CD4-positive, alpha-beta T cell treated with Interleukin-12 subunit alpha and Interleukin-12 subunit beta, for 1 hour (primary cell): ENCODE results near the gene HABP2.
A peak's percentile ranks its signal among the peaks of the same experiment; 100 is the strongest.

Experiments used
- DNase-seq: peaks from one replicate; pipeline ENCODE4 v3.0.0-alpha.2; 2020

HABP2 gene

GRCh38 chr10:113552701-113553100 is at the start of gene HABP2:
TSS of gene HABP2 (plus strand) at chr10:113553053. CDS start at chr10:113553122, 69 bp downstream.
- no peak for DNase-seq

- DNase-seq, result no peak
These were observed 48.9 kb upstream of the HABP2 start for GRCh38 chr10:113503930-113504329.

GRCh38 chr10:113504423-113504822 is 48.4 kb upstream of the HABP2 start:
- no peak for DNase-seq

GRCh38 chr10:113506476-113506875 is 46.4 kb upstream of the HABP2 start:
- no peak for DNase-seq

GRCh38 chr10:113511419-113511818 is 41.4 kb upstream of the HABP2 start:
- DNase-seq, result no peak

- DNase-seq, result no peak
These were observed 37.7 kb upstream of the HABP2 start for GRCh38 chr10:113515161-113515560.

GRCh38 chr10:113515601-113516000 is 37.3 kb upstream of the HABP2 start:
- DNase-seq, result no peak

GRCh38 chr10:113516061-113516460 is 36.8 kb upstream of the HABP2 start:
- no peak for DNase-seq

- DNase-seq, result no peak
These were observed 35.5 kb upstream of the HABP2 start for GRCh38 chr10:113517165-113517900.

GRCh38 chr10:113517901-113518260 is 35.0 kb upstream of the HABP2 start:
- DNase-seq, result no peak

GRCh38 chr10:113518415-113518814 is 34.4 kb upstream of the HABP2 start:
- DNase-seq, result no peak

GRCh38 chr10:113518816-113519591 is 33.8 kb upstream of the HABP2 start:
- DNase-seq, result no peak

GRCh38 chr10:113519681-113520115 is 33.2 kb upstream of the HABP2 start:
- DNase-seq, result no peak

GRCh38 chr10:113520261-113520660 is 32.6 kb upstream of the HABP2 start:
- DNase-seq, result no peak

- peak; percentile 14 for DNase-seq
These were observed 32.0 kb upstream of the HABP2 start for GRCh38 chr10:113520690-113521474.

- DNase-seq, result no peak
These were observed 31.4 kb upstream of the HABP2 start for GRCh38 chr10:113521475-113521795.

- no peak for DNase-seq
These were observed 30.4 kb upstream of the HABP2 start for GRCh38 chr10:113522460-113522859.

GRCh38 chr10:113523071-113523470 is 29.8 kb upstream of the HABP2 start:
- no peak for DNase-seq

- DNase-seq, result no peak
These were observed 29.2 kb upstream of the HABP2 start for GRCh38 chr10:113523628-113524027.

- DNase-seq, result no peak
These were observed 28.7 kb upstream of the HABP2 start for GRCh38 chr10:113524120-113524519.

- no peak for DNase-seq
These were observed 28.0 kb upstream of the HABP2 start for GRCh38 chr10:113524539-113525490.

GRCh38 chr10:113525713-113526112 is 27.1 kb upstream of the HABP2 start:
- DNase-seq, result no peak
